Heart left ventricle (tissue), 16 donors: ENCODE measurements around the gene CDH26. TPM values are rescaled to one million over a fixed set of nuclear protein-coding genes. Genes with fewer than 3 reads are reported as not detected.

Experiments used
- ATAC-seq, 4 donors: fragments of 200-7000 bp; cut with Tn5 transposase; one replicate each; pipeline ENCODE4 v1.9.1; 2020 to 2022; ENCODE audit warnings: moderate library complexity in 4 of 4, mild to moderate bottlenecking in 3 of 4, moderate number of reproducible peaks in 1 of 4
- DNase-seq, 5 donors: peaks; one replicate each; pipeline ENCODE4 v3.0.0-alpha.2; 2020
- H3K27ac ChIP-seq, 12 donors: fragments of 200-600 bp; sonication (generic) in 4 of 12; one replicate each; pipeline versions ENCODE4 v1.5.0 to v1.8.0; 2016 to 2022; ENCODE audit warnings: mild to moderate bottlenecking in 2 of 12
- H3K27me3 ChIP-seq, 9 donors: fragments of 200-600 bp; sonication (generic) in 2 of 9; one replicate each; pipeline versions ENCODE4 v1.5.1 to v1.8.0; 2016 to 2022; ENCODE audit warnings: mild to moderate bottlenecking in 3 of 9
- H3K36me3 ChIP-seq, 9 donors: fragments of 200-600 bp; sonication (generic) in 2 of 9; one replicate each; pipeline versions ENCODE4 v1.5.0 to v1.8.0; 2018 to 2022; ENCODE audit warnings: mild to moderate bottlenecking in 2 of 9
- H3K4me1 ChIP-seq, 12 donors: fragments of 200-600 bp; sonication (generic) in 4 of 12; one replicate each; pipeline versions ENCODE4 v1.5.0 to v1.8.0; 2016 to 2022; ENCODE audit warnings: mild to moderate bottlenecking in 3 of 12
- H3K4me3 ChIP-seq, 12 donors: fragments of 200-600 bp; sonication (generic) in 4 of 12; one replicate each; pipeline versions ENCODE4 v1.5.0 to v1.8.0; 2017 to 2022; ENCODE audit warnings: mild to moderate bottlenecking in 9 of 12, moderate library complexity in 4 of 12
- H3K9me3 ChIP-seq, 12 donors: fragments of 200-600 bp; sonication (generic) in 4 of 12; one replicate each; pipeline versions ENCODE4 v1.5.0 to v1.8.0; 2016 to 2022; ENCODE audit warnings: mild to moderate bottlenecking in 1 of 12
- POLR2A ChIP-seq, 2 donors: fragments of 450-650 bp; IDR thresholded peaks; one replicate each; pipeline ENCODE4 v1.6.1; 2017; ENCODE audit warnings: antibody characterized with exemption in 2 of 2, mild to moderate bottlenecking in 2 of 2, moderate library complexity in 2 of 2
- whole genome bisulfite sequencing, 4 donors: extraction: QIAGEN DNeasy Blood & Tissue Kit in 2 of 4; methylation state at CpG; one replicate each; pipeline versions ENCODE4 v1.1.5 to v1.1.7; 2013 to 2018; 5-methylcytosine and 5-hydroxymethylcytosine counted together
- intact Hi-C, 10 donors: fragments of 100-400 bp; cut with DNase I; formaldehyde crosslinking; loops; one replicate each; pipeline versions ENCODE4 v1.11.1 to v1.14.2; 2022
- polyA plus RNA-seq, 2 donors: library from polyadenylated mRNA; stranded (reverse); fragments of 200-250 nt; gene quantifications; one replicate each; pipeline ENCODE4 v1.2.3, GENCODE V29; 2013
- total RNA-seq, 9 donors: library from RNA; depleted of rRNA in 2 of 9; stranded (reverse); fragments of >200 nt in 2 of 9; fragmentation: NEBNext Ultra II Directional in 3 of 9; extraction: Animal tissue kit (Norgen Biotek cat#: 25700) in 3 of 9; gene quantifications; one replicate each; pipeline versions ENCODE4 v1.1.0 to v1.2.4, GENCODE V29; 2016 to 2023
- TF ChIP-seq, protein P1 (sequence below), 12 donors: fragments of 200-600 bp; sonication (generic) in 4 of 12; IDR thresholded peaks; one replicate each; pipeline versions ENCODE4 v1.5.0 to v1.8.0; 2018 to 2022; ENCODE audit warnings: antibody characterized with exemption in 12 of 12, mild to moderate bottlenecking in 5 of 12
- donor health status: ischemic (EF 13 %, LVEDD 7.1; RV severe dilation, severe dysfunction).
- donor health status: healthy with polysubstance abuse.
- donor health status: DM: no; HTN: yes; CAD: no.
- donor health status: DM: no; HTN: no; CAD: no.
- donor health status: ischemic (EF 25% LVEDD 6.9; RV normal size, moderate dysfunction).
- donor health status: ischemic (EF 25% LVEDD 5.7; RV mildly dilated, moderate dysfunction).
- donor health status: healthy.
- donor health status: DM: yes; HTN: yes; CAD: no.
- donor health status: ischemic (EF 35%, LVEDD 5.7; RV mildly dilated, moderate dysfunction).
- donor health status: nonischemic (EF 11% LVEDD 7.7; RV severe dilation, severe dysfunction).
- donor health status: DM: yes; HTN: yes; CAD: no.
- donor health status: PGD.
- donor health status: ischemic (EF 29% LVEDD 5.4; RV normal size, mild dysfunction).
- donor health status: nonischemic (EF 23%, LVEDD 6.1; RV moderate dilation, normal function).

Gene CDH26
- total and polyA plus RNA-seq, 11 donors: 0.30 to 2.0 (median 0.98) TPM

- H3K4me3 ChIP-seq: no peak overlapping the region
- intact Hi-C loops: loop anchor here in 3 of 10 donors (5.0 to 10.0 kb wide), 2 partner anchors 39 to 92 kb away; partner anchors contain the start of genes FAM217B (in 2 of the 3) and PPP1R3D (in 2 of the 3)
- H3K36me3 ChIP-seq: no peaks in the 10 kb centered on the region
- H3K27me3 ChIP-seq: no peaks in the 10 kb centered on the region
- DNase-seq (no peak), ATAC-seq (no peak)
- TF ChIP-seq POLR2A (IDR thresholded peaks at IDR 0.05): no peak
- TF ChIP-seq, protein P1, sequence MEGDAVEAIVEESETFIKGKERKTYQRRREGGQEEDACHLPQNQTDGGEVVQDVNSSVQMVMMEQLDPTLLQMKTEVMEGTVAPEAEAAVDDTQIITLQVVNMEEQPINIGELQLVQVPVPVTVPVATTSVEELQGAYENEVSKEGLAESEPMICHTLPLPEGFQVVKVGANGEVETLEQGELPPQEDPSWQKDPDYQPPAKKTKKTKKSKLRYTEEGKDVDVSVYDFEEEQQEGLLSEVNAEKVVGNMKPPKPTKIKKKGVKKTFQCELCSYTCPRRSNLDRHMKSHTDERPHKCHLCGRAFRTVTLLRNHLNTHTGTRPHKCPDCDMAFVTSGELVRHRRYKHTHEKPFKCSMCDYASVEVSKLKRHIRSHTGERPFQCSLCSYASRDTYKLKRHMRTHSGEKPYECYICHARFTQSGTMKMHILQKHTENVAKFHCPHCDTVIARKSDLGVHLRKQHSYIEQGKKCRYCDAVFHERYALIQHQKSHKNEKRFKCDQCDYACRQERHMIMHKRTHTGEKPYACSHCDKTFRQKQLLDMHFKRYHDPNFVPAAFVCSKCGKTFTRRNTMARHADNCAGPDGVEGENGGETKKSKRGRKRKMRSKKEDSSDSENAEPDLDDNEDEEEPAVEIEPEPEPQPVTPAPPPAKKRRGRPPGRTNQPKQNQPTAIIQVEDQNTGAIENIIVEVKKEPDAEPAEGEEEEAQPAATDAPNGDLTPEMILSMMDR (IDR thresholded peaks at IDR 0.05): no peak
- 87 to 97% (median 93%) methylated on average over 4 of the region's 4 CpGs for WGBS, 4 donors
- H3K27ac ChIP-seq: peak overlapping the region in 1 of 12 donors; percentile 43
- peaks cover 0 to 25% (median 14%) of the 10 kb centered on the region in 12 donors for H3K4me1 ChIP-seq
- no peaks in the 10 kb centered on the region for H3K9me3 ChIP-seq
Observed at GRCh38 chr20:60036346-60036745, 78.1 kb downstream of the CDH26 start.

GRCh38 chr20:60036746-60037499, 78.7 kb downstream of the CDH26 start:
- no peaks in the 10 kb centered on the region for H3K9me3 ChIP-seq
- peaks cover 0 to 25% (median 14%) of the 10 kb centered on the region in 12 donors for H3K4me1 ChIP-seq
- no peaks in the 10 kb centered on the region for H3K27me3 ChIP-seq
- no peak overlapping the region for H3K4me3 ChIP-seq
- ATAC-seq (no peak), DNase-seq (no peak)
- H3K27ac ChIP-seq: peak overlapping the region in 1 of 12 donors; percentile 43
- no peak for TF ChIP-seq POLR2A (IDR thresholded peaks at IDR 0.05)
- TF ChIP-seq, protein P1 (IDR thresholded peaks at IDR 0.05): no peak
- H3K36me3 ChIP-seq: no peaks in the 10 kb centered on the region
- WGBS, 4 donors: 70 to 74% (median 73%) methylated on average over 10 of the region's 10 CpGs
- intact Hi-C loops: loop anchor here in 3 of 10 donors (5.0 to 10.0 kb wide), 2 partner anchors 40 to 92 kb away; partner anchors contain the start of genes FAM217B (in 2 of the 3) and PPP1R3D (in 2 of the 3)

GRCh38 chr20:60038400-60039008, 80.3 kb downstream of the CDH26 start:
- ATAC-seq: no peak
- TF ChIP-seq POLR2A (IDR thresholded peaks at IDR 0.05): no peak
- TF ChIP-seq, protein P1 (IDR thresholded peaks at IDR 0.05): no peak

GRCh38 chr20:60039526-60039925, 81.3 kb downstream of the CDH26 start:
- no peaks in the 10 kb centered on the region for H3K27me3 ChIP-seq
- peaks cover 0 to 12% (median 6%) of the 10 kb centered on the region in 12 donors for H3K4me1 ChIP-seq
- TF ChIP-seq, protein P1 (IDR thresholded peaks at IDR 0.05): no peak
- TF ChIP-seq POLR2A (IDR thresholded peaks at IDR 0.05): no peak
- ATAC-seq (no peak), DNase-seq (no peak)
- no peak overlapping the region for H3K27ac ChIP-seq
- 88 to 93% (median 89%) methylated on average over 3 of the region's 3 CpGs for WGBS, 4 donors
- H3K4me3 ChIP-seq: no peak overlapping the region
- no peaks in the 10 kb centered on the region for H3K36me3 ChIP-seq
- intact Hi-C loops: loop anchor here in 3 of 10 donors (5.0 to 10.0 kb wide), 2 partner anchors 42 to 95 kb away; partner anchors contain the start of genes FAM217B (in 2 of the 3) and PPP1R3D (in 2 of the 3)
- H3K9me3 ChIP-seq: peaks cover 0 to 5% (median 0%) of the 10 kb centered on the region in 12 donors

More at GRCh38 chr20:60038400-60039008, 80.3 kb downstream of the CDH26 start:
- DNase-seq: no peak
- intact Hi-C loops: loop anchor here in 3 of 10 donors (5.0 to 10.0 kb wide), 2 partner anchors 41 to 94 kb away; partner anchors contain the start of genes FAM217B (in 2 of the 3) and PPP1R3D (in 2 of the 3)
- Histone ChIP-seq H3K9me3 (no peaks in the 10 kb centered on the region), H3K27ac (no peak overlapping the region), H3K27me3 (no peaks in the 10 kb centered on the region), H3K4me1 (peaks cover 0 to 19% (median 11%) of the 10 kb centered on the region in 12 donors), H3K36me3 (no peaks in the 10 kb centered on the region), H3K4me3 (no peak overlapping the region)
- 48 to 61% (median 56%) methylated on average over 4 of the region's 4 CpGs for WGBS, 4 donors
